GM12878 (cell line): Measurements from ENCODE around the gene DENND6A. TPM values are rescaled to one million over a fixed set of nuclear protein-coding genes. Genes with fewer than 3 reads are reported as not detected.

Experiments used
- ATAC-seq: fragments of 200-7000 bp; cut with Tn5 transposase; 3 replicates; pipeline ENCODE4 v1.9.1; 2020; ENCODE audit warnings: mild to moderate bottlenecking, moderate library complexity
- BruUV-seq: library from RNA; stranded (reverse); fragments of 400-500 nt; replicated peaks from 2 replicates; lab custom pipeline; 2021; lab: Mats Ljungman, UMichigan
- CTCF ChIA-PET: fragments of 300-600 bp; sonication (Branson Sonifier 250); formaldehyde crosslinking; extraction: SDS; loops from one replicate; lab custom pipeline; 2021; ENCODE audit warnings: inconsistent platforms; lab: Yijun Ruan, JAX
- POLR2A ChIA-PET: fragments of 350-600 bp; formaldehyde crosslinking; extraction: SDS; loops from one replicate; lab custom pipeline; 2021; ENCODE audit warnings: inconsistent platforms; lab: Charles Lee
- RAD21 ChIA-PET: fragments of 300-600 bp; sonication (Branson Sonifier 250); formaldehyde crosslinking; loops from one replicate; lab custom pipeline; 2023; ENCODE audit warnings: antibody characterized with exemption; ENCODE audit not compliant: unreplicated experiment; lab: Charles Lee
- SMC1A ChIA-PET: fragments of 300-600 bp; sonication (Branson Sonifier 250); formaldehyde crosslinking; loops from one replicate; lab custom pipeline; 2023; ENCODE audit not compliant: unreplicated experiment, uncharacterized antibody; lab: Charles Lee
- DNase-seq: peaks from one replicate; pipeline ENCODE4 v3.0.0-alpha.2; 2011; ENCODE audit warnings: low read depth, low spot score
- FAIRE-seq: peaks from 3 replicates; lab custom pipeline; 2011; peaks lifted over from hg19 to GRCh38; lab: Jason Lieb, UNC
- H2AFZ ChIP-seq: 2 replicates; pipeline ENCODE4 v1.6.0; 2011; ENCODE audit warnings: low read depth, low read length, control low read depth; ENCODE audit not compliant: control insufficient read depth
- H3K27ac ChIP-seq: 2 replicates; pipeline ENCODE4 v1.5.1; 2011; ENCODE audit warnings: control low read depth; ENCODE audit not compliant: control insufficient read depth, insufficient read depth
- H3K27me3 ChIP-seq, 2 experiments: replicated peaks in 1 of 2; 2 replicates each; pipeline versions ENCODE4 v1.6.0 to v1.6.1; 2011; ENCODE audit warnings: low read length in 1 of 2; ENCODE audit not compliant: control insufficient read depth in 2 of 2, insufficient read depth in 2 of 2
- H3K36me3 ChIP-seq, 2 experiments: 2 replicates each; pipeline ENCODE4 v1.5.1; 2011; ENCODE audit warnings: low read length in 1 of 2; ENCODE audit not compliant: control insufficient read depth in 2 of 2, insufficient read depth in 2 of 2
- H3K4me1 ChIP-seq: 2 replicates; pipeline ENCODE4 v1.6.1; 2011; ENCODE audit warnings: mild to moderate bottlenecking, low read length, moderate library complexity, mixed read lengths; ENCODE audit not compliant: control insufficient read depth, insufficient read depth
- H3K4me2 ChIP-seq: 2 replicates; pipeline ENCODE4 v1.6.0; 2011; ENCODE audit warnings: control low read depth; ENCODE audit not compliant: control insufficient read depth, insufficient read depth
- H3K4me3 ChIP-seq: fragments of 200-600 bp; sonication (generic); 2 replicates; pipeline ENCODE4 v1.5.1; 2016
- H3K79me2 ChIP-seq: 2 replicates; pipeline ENCODE4 v1.6.0; 2011; ENCODE audit warnings: low read length; ENCODE audit not compliant: control insufficient read depth, insufficient read depth
- H3K9ac ChIP-seq: 2 replicates; pipeline ENCODE4 v1.8.0; 2011; ENCODE audit warnings: low read length, control low read depth, mixed read lengths; ENCODE audit not compliant: control insufficient read depth, insufficient read depth
- H3K9me3 ChIP-seq: replicated peaks from 3 replicates; pipeline ENCODE4 v1.5.1; 2011; ENCODE audit warnings: mild to moderate bottlenecking, low read length; ENCODE audit not compliant: control insufficient read depth, insufficient read depth
- H4K20me1 ChIP-seq: 2 replicates; pipeline ENCODE4 v1.6.0; 2011; ENCODE audit not compliant: control insufficient read depth, insufficient read depth
- BCL11A ChIP-seq: IDR thresholded peaks from 2 replicates; pipeline ENCODE4 v1.6.1; 2011; ENCODE audit warnings: low read depth, low read length
- CEBPB ChIP-seq, 2 experiments: fragments of 150-350 bp in 1 of 2; IDR thresholded peaks; 2 replicates each; pipeline ENCODE4 v1.6.1; 2012 to 2014; ENCODE audit warnings: low read depth in 2 of 2, low read length in 2 of 2, borderline replicate concordance in 1 of 2, inconsistent platforms in 1 of 2
- HCFC1 ChIP-seq: fragments of 150-350 bp; IDR thresholded peaks from 2 replicates; pipeline ENCODE4 v1.6.1; 2014; ENCODE audit warnings: low read length
- JUND ChIP-seq: IDR thresholded peaks from 2 replicates; pipeline ENCODE4 v1.6.1; 2012; ENCODE audit warnings: low read depth, mild to moderate bottlenecking, low read length, improper control_type of control experiment, moderate library complexity
- KLF5 ChIP-seq: fragments of 450-650 bp; IDR thresholded peaks from 2 replicates; pipeline ENCODE4 v1.6.1; 2014; ENCODE audit warnings: mild to moderate bottlenecking; ENCODE audit not compliant: partially characterized antibody
- MXI1 ChIP-seq: fragments of 150-350 bp; IDR thresholded peaks from 2 replicates; pipeline ENCODE4 v1.6.1; 2011; ENCODE audit warnings: low read depth, mild to moderate bottlenecking, inconsistent platforms, low read length, improper control_type of control experiment
- RELB ChIP-seq: fragments of 450-650 bp; IDR thresholded peaks from 2 replicates; pipeline ENCODE4 v1.6.1; 2017; ENCODE audit warnings: low read depth, mild to moderate bottlenecking, moderate library complexity
- RUNX3 ChIP-seq: IDR thresholded peaks from 2 replicates; pipeline ENCODE4 v1.6.1; 2012; ENCODE audit warnings: low read length, inconsistent platforms
- SP1 ChIP-seq: IDR thresholded peaks from one replicate; pipeline ENCODE4 v1.6.1; 2011; ENCODE audit warnings: low read depth, low read length
- TAF1 ChIP-seq: IDR thresholded peaks from 2 replicates; pipeline ENCODE4 v1.6.1; 2011; ENCODE audit warnings: mild to moderate bottlenecking, low read depth, low read length, borderline replicate concordance
- ZBED1 ChIP-seq: IDR thresholded peaks from 2 replicates; pipeline ENCODE4 v1.6.1; 2016; ENCODE audit warnings: borderline replicate concordance
- ZBTB40 ChIP-seq: fragments of 450-650 bp; IDR thresholded peaks from 2 replicates; pipeline ENCODE4 v1.6.1; 2016; ENCODE audit warnings: mild to moderate bottlenecking, moderate library complexity, borderline replicate concordance
- ZNF217 ChIP-seq: fragments of 450-650 bp; IDR thresholded peaks from 2 replicates; pipeline ENCODE4 v1.6.1; 2017; ENCODE audit warnings: antibody characterized with exemption, mild to moderate bottlenecking
- ZSCAN29 ChIP-seq: fragments of 450-650 bp; IDR thresholded peaks from 2 replicates; pipeline ENCODE4 v1.6.1; 2017; ENCODE audit warnings: mild to moderate bottlenecking, moderate library complexity
- WGBS: methylation state at CpG from one replicate; pipeline ENCODE4 v1.1.6; 2016; ENCODE audit warnings: low lambda C conversion rate; ENCODE audit not compliant: insufficient replicate concordance, insufficient coverage; ENCODE audit errors: missing lambda C conversion rate; 5-methylcytosine and 5-hydroxymethylcytosine counted together
- in situ Hi-C: fragments of 300-500 bp; cut with MboI; formaldehyde crosslinking; loops from 9 replicates; pipeline ENCODE4 v1.14.3; 2018; ENCODE audit warnings: mixed read lengths
- intact Hi-C: fragments of 100-400 bp; cut with micrococcal nuclease; formaldehyde crosslinking; loops from one replicate; pipeline ENCODE4 v1.14.2; 2022; ENCODE audit not compliant: unreplicated experiment
- polyA plus RNA-seq, 11 experiments: library from polyadenylated mRNA; depleted of rRNA in 4 of 11; unstranded in 6 of 11; stranded (reverse) in 5 of 11; fragments of >200 nt; fragmentation: Nextera tagmentation in 4 of 11; fragmentation: Illumina TruSeq in 1 of 11; extraction: Ambion mirVana in 4 of 11; extraction: Trizol in 1 of 11; gene quantifications; 1 replicate in 1 of 11; 2 replicates in 10 of 11; pipeline versions ENCODE4 v1.2.1 to v1.2.3, GENCODE V29; 2011 to 2016; ENCODE audit warnings: inconsistent platforms in 2 of 11, missing spikeins in 2 of 11, low read depth in 1 of 11
- total RNA-seq, 4 experiments: library from RNA; depleted of rRNA in 3 of 4; stranded (reverse); fragments of >200 nt in 3 of 4; fragmentation: Illumina TruSeq in 1 of 4; extraction: Trizol in 1 of 4; gene quantifications; 2 replicates each; pipeline versions ENCODE4 v1.2.1 to v1.2.3, GENCODE V29; 2013 to 2021

Gene DENND6A
- total and polyA plus RNA-seq, 10 of the 15 experiments (the other 5 are each of a cell fraction or from before 2014, with no cell fraction given): 1.8 to 15.3 (median 10.3) TPM

DNA sequence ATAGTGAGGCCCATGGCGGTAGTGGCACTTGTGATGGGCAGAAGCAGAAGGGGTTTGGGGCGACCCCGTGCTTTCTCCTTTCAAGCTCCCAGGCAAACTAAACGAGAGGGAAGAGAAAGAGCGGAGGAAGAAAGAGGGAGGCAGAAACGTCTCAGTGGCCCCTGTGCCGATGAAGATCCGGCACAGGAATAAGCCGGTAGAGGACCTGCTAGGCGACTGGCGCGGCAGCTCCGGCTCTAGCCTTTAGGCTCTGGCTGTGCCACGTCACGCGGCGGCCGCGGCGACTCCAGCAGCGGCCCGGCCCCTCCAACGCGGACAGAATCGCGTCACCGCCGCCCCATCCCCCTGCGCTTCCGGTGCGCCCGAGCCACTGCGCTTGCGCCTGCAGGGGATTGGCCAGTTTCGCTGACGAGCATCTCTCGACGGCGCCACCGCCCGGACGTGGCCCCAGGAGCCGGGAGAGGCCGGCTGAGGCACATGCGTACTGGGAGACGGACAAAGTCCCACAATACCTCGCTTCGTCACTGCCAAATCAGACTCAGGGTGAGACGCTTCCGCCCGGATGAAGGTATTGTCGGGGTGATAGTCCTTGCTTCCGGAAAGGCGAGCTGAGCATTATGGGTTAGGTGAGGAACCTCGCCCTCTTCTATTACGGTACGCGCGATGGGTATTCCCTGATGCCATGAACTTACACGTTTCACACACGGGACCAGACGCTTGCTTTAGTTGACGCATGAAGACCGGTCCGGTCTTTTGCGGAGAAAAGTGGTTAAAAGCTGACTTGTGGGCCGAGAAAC, 95.6 kb downstream of the DENND6A start, which contains the start of gene ARF4:
ARF4 (minus strand) TSS at position 218 of the 797 bp plus-strand sequence; CDS start at position 14, 204 bp downstream.
- POLR2A ChIA-PET: interaction anchor here (0.6 to 5.0 kb wide), 10 partner anchors 11 to 823 kb away, joined by 3 to 36 read pairs (median 5); partner anchors contain the start of genes DENND6A, PDE12 and SLMAP
- Histone ChIP-seq H3K4me2 (peak within 1 kb of the TSS; percentile 69), H3K9me3 (no peaks in the 10 kb centered on the region), H3K4me1 (no peaks in the 10 kb centered on the region; the same call in 1 of the 2 replicates), H4K20me1 (no peaks in the 10 kb centered on the region), H3K9ac (peak within 1 kb of the TSS; percentile 97), H3K27ac (peak within 1 kb of the TSS; percentile 95), H3K79me2 (peaks cover 65% of the 10 kb centered on the region), H2AFZ (peak within 1 kb of the TSS; percentile 73), H3K27me3 (no peaks in the 10 kb centered on the region), H3K4me3 (peak within 1 kb of the TSS; percentile 91), H3K36me3 (peaks cover 0 to 2% of the 10 kb centered on the region in 2 experiments; a peak in 1 of 4 replicates)
- FAIRE-seq (peak; percentile 98), DNase-seq (peak; percentile 99), ATAC-seq (peak; percentile 92)
- SMC1A ChIA-PET: interaction anchor here (0.6 to 2.4 kb wide), 10 partner anchors 37 to 229 kb away, joined by 3 to 14 read pairs (median 5); partner anchors contain the start of genes PDE12 and SLMAP
- in situ Hi-C loops (no loop called here), intact Hi-C loops (loop anchor here (1.0 to 5.0 kb wide), 4 partner anchors 41 to 160 kb away; partner anchors contain the start of genes PDE12 and SLMAP)
- RAD21 ChIA-PET: interaction anchor here (0.8 to 2.7 kb wide), 10 partner anchors 37 to 229 kb away, joined by 3 to 22 read pairs (median 6); partner anchors contain the start of genes DENND6A, PDE12 and SLMAP
- CTCF ChIA-PET: interaction anchor here (1.1 to 1.9 kb wide), 6 partner anchors 16 to 401 kb away, joined by 3 to 6 read pairs (median 4); partner anchors contain the start of gene PDE12
- WGBS: 1% methylated on average over 67 of the region's 67 CpGs
- BruUV-seq: no TSS peak
- TF ChIP-seq MXI1: no peak; the same call in 1 of the 2 replicates
- peak; percentile 71 for TF ChIP-seq KLF5
- peak; percentile 42 for TF ChIP-seq RUNX3
- no peak for TF ChIP-seq ZBED1
- peak; percentile 65 for TF ChIP-seq HCFC1
- peak; percentile 60; the same call in 1 of the 2 replicates for TF ChIP-seq JUND
- no peak for TF ChIP-seq BCL11A
- TF ChIP-seq TAF1: peak; percentile 92
- no peak for TF ChIP-seq CEBPB (IDR thresholded peaks at IDR 0.05; ENCODE audit: borderline replicate concordance in 1 of 2, low read depth in 2 of 2, low read length in 2 of 2)
- no peak for TF ChIP-seq ZSCAN29
- TF ChIP-seq ZBTB40: peak; percentile 88
- no peak for TF ChIP-seq ZNF217
- peak; percentile 41; the same call in 1 of the 2 replicates for TF ChIP-seq RELB
- TF ChIP-seq SP1: no peak
